ENCODE results near the gene TACSTD2.
"Not testable (repeated sequence)": the region's sequence is repeated elsewhere in the genome, so short reads cannot be mapped to it uniquely, and the experiment has no call there.

The TACSTD2 gene

DNA sequence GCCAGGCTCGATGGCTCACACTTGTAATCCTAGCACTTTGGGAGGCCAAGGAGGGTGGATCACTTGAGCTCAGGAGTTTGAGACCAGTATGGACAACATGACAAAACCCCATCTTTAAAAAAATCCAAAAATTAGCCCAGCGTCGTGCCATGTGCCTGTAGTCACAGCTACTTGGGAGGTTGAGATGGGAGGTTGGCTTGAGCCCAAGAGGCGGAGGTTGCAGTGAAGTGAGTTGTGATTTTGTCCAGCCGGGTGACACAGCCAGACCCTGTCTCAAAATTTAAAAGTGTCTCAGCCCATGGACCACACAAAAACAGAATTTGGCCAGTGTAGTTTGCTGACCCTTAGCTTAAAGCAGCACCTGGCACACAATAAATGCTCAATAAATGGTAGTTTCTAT is 11.3 kb upstream of the TACSTD2 start:
- DNase-seq = no peak

GRCh38 chr1:58587667-58588066 is 10.6 kb upstream of the TACSTD2 start:
- no peak for DNase-seq

- DNase-seq = no peak
Measured at GRCh38 chr1:58586271-58586670, 9.2 kb upstream of the TACSTD2 start.

- no peak for DNase-seq
Measured at GRCh38 chr1:58585581-58586151, 8.6 kb upstream of the TACSTD2 start.

- no peak for DNase-seq
Measured at GRCh38 chr1:58585166-58585565, 8.1 kb upstream of the TACSTD2 start.

- peak in 2 of 58 donors; percentile 9 to 15 for DNase-seq
Measured at GRCh38 chr1:58584082-58584895, 7.2 kb upstream of the TACSTD2 start.

- DNase-seq = no peak
Measured at GRCh38 chr1:58583496-58583895, 6.4 kb upstream of the TACSTD2 start.

- DNase-seq = not testable (repeated sequence)
Measured at GRCh38 chr1:58582143-58582542, 5.1 kb upstream of the TACSTD2 start.

GRCh38 chr1:58581641-58582040 is 4.6 kb upstream of the TACSTD2 start:
- DNase-seq = no peak

GRCh38 chr1:58580186-58580585 is 3.1 kb upstream of the TACSTD2 start:
- peak in 17 of 58 donors; percentile 5 to 67 (median 28) for DNase-seq

- no peak for DNase-seq
Measured at GRCh38 chr1:58577654-58578030, 590 bp upstream of the TACSTD2 start.

GRCh38 chr1:58576325-58576726 is 726 bp downstream of the TACSTD2 start:
- no peak for DNase-seq

GRCh38 chr1:58575551-58576324 is 1.3 kb downstream of the TACSTD2 start:
- no peak for DNase-seq

DNA sequence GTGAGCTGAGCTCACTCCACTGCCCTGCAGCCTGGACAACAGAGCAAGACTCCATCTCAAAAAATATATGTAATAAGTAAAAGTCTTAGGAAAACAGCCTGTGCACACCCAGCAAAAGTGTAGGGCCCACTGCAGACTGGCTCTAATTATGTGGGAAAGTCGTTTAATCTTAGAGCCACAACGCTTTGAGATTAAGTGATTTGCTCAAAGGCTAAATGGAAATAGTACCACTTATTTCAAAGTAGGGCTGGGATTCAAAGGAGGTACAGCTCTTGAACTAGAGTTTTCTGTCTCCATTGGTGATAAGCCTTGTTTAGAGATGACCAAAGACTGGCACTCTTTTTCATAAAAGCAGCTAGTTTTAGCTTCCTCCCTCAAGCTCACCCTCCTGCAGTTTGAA is 2.2 kb downstream of the TACSTD2 start:
- no peak for DNase-seq

GRCh38 chr1:58573705-58574591 is 3.1 kb downstream of the TACSTD2 start:
- DNase-seq = no peak

- no peak for DNase-seq
Measured at GRCh38 chr1:58573138-58573537, 3.9 kb downstream of the TACSTD2 start.

GRCh38 chr1:58572690-58573089 is 4.4 kb downstream of the TACSTD2 start:
- no peak for DNase-seq

DNA sequence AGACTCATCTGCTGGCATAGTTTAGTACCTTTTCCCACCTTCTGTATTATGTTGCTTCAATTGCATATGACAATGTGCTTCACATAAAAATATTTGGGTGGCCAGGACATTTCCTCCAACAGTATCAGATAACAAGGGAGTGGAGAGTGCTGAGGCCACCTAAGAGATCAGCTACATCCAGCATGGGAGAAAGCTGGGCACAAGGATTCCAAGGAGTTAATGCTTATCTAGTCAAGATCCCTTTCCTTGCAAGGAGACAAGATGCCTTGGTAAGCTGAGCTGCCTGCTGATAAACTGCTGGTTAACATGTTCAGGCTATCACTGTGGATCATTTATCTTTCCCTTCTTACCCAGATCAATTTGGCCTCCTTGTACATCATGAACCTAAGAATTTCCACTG is 5.4 kb downstream of the TACSTD2 start:
- DNase-seq = no peak

DNA sequence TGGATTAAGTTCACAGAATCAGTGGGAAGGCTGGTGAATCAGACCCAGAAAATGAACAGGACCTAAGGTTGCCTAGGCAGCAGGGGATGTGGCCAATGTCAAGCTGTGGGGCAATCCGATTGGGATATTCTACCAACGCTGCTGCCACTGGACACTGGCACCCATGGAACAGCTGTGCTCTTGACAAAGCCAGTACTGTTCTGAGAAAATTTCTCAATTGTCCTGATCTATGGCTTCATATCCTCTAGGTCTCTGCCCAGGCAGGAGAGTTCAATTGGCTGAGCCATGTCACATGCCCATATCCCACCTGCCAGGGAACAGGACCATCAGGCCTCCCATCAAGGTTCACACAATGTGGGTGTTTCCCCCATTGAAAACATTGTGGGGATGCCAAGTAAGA is 6.2 kb downstream of the TACSTD2 start:
- peak in 14 of 58 donors; percentile 3 to 50 (median 36) for DNase-seq

DNA sequence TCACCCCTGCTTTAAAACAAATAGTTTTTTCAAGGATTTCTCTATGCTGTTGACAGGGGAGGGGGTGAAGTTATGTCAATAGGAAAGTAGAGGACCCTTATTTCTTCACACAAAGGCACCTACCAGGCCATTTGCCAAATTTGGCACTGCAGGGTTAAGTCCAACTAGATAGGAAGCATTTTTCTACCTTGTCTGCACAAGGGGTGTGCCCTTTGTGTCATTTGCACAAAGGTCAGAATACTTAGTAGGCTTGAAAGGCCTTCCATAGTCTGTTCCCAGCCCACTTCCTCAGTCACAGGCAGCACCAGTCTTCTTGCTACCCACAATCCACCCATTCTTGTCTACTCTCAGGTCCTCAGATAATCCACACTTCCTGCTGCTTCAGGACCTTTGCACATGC is 7.0 kb downstream of the TACSTD2 start:
- DNase-seq = no peak

DNA sequence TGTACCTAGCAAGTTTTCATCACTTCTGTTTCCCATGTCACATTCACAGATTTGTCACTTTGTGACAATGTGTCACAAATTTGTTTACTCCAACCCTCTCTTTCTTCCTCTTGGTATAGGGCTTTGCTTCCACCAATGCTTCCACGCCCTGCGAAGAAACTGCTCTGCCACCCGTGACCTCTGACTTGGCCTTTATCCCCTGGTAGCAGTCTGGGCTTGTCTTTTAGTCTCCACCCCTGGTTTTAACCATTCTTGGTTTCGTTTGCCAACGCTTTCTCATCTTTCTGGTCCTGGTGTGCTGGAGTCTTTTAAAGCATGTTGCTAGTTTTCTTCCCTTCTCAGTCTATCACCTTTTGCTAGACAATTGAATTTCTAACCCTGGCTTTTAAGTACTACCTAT is 8.1 kb downstream of the TACSTD2 start:
- no peak for DNase-seq
